ENCODE results near the gene MEX3C.

GRCh38 chr18:51192696-51193095 lies 4.8 kb downstream of the MEX3C start:
- no peak for TF ChIP-seq CTCF (IDR thresholded peaks at IDR 0.05)
- TF ChIP-seq EP300 (IDR thresholded peaks at IDR 0.05), result no peak

Measured in stomach (tissue), 4 donors.